NCI-H524 treated with DMSO at 0.1 percent for 48 hours (cell line): ENCODE measurements around the gene RHBDL3.
"Not testable (repeated sequence)": the region's sequence is repeated elsewhere in the genome, so short reads cannot be mapped to it uniquely, and the experiment has no call there.

Source experiments
- DNase-seq: peaks from one replicate; lab custom pipeline; 2025; lab: John Stamatoyannopoulos, UW

The RHBDL3 gene

GRCh38 chr17:32289471-32290070 is 23.9 kb downstream of the RHBDL3 start:
- DNase-seq: no peak

- no peak for DNase-seq
These were observed 26.5 kb downstream of the RHBDL3 start for GRCh38 chr17:32292094-32292493.

- DNase-seq: no peak
These were observed 31.8 kb downstream of the RHBDL3 start for GRCh38 chr17:32297424-32297823.

GRCh38 chr17:32297860-32298259 is 32.2 kb downstream of the RHBDL3 start:
- no peak for DNase-seq

GRCh38 chr17:32298298-32298697 is 32.7 kb downstream of the RHBDL3 start:
- DNase-seq: peak; percentile 61

GRCh38 chr17:32298721-32299579 is 33.3 kb downstream of the RHBDL3 start:
- DNase-seq: peak; percentile 98

- DNase-seq: peak; percentile 35
These were observed 34.0 kb downstream of the RHBDL3 start for GRCh38 chr17:32299580-32300164.

GRCh38 chr17:32302037-32302436 is 36.4 kb downstream of the RHBDL3 start:
- DNase-seq: no peak

- DNase-seq: no peak
These were observed 37.4 kb downstream of the RHBDL3 start for GRCh38 chr17:32302860-32303649.

GRCh38 chr17:32303781-32304288 is 38.2 kb downstream of the RHBDL3 start:
- DNase-seq: no peak

GRCh38 chr17:32305049-32305448 is 39.4 kb downstream of the RHBDL3 start:
- DNase-seq: no peak

- DNase-seq: no peak
These were observed 42.0 kb downstream of the RHBDL3 start for GRCh38 chr17:32307658-32308057.

GRCh38 chr17:32311028-32311536 is 45.5 kb downstream of the RHBDL3 start:
- DNase-seq: peak; percentile 79

- DNase-seq: peak; percentile 94
These were observed 49.0 kb downstream of the RHBDL3 start for GRCh38 chr17:32314636-32315035.

- no peak for DNase-seq
These were observed 49.5 kb downstream of the RHBDL3 start for GRCh38 chr17:32315171-32315570.

- not testable (repeated sequence) for DNase-seq
These were observed 51.0 kb downstream of the RHBDL3 start for GRCh38 chr17:32316653-32317052.

- DNase-seq: no peak
These were observed 51.7 kb downstream of the RHBDL3 start for GRCh38 chr17:32317353-32317752.

GRCh38 chr17:32318071-32318470 is 52.4 kb downstream of the RHBDL3 start:
- DNase-seq: no peak

GRCh38 chr17:32319548-32319905 is 53.9 kb downstream of the RHBDL3 start:
- DNase-seq: peak; percentile 43

- DNase-seq: not testable (repeated sequence)
These were observed 54.4 kb downstream of the RHBDL3 start for GRCh38 chr17:32320080-32320479.

GRCh38 chr17:32320847-32321246 is 55.2 kb downstream of the RHBDL3 start:
- no peak for DNase-seq

GRCh38 chr17:32323046-32323445 is 57.4 kb downstream of the RHBDL3 start:
- no peak for DNase-seq
